Sigmoid colon (tissue), 7 donors: ENCODE measurements around the gene TMEM120B. TPM values are rescaled to one million over a fixed set of nuclear protein-coding genes. Genes with fewer than 3 reads are reported as not detected.
"Not testable (repeated sequence)": the region's sequence is repeated elsewhere in the genome, so short reads cannot be mapped to it uniquely, and the experiment has no call there.

Source experiments
- DNase-seq: peaks from one replicate; pipeline ENCODE4 v3.0.0-alpha.2; 2019
- H3K27ac ChIP-seq, 4 donors: fragments of 200-600 bp; sonication (generic); one replicate each; pipeline ENCODE4 v1.5.1; 2016 to 2019; ENCODE audit warnings: mild to moderate bottlenecking in 1 of 4
- H3K27me3 ChIP-seq, 3 donors: fragments of 200-600 bp; sonication (generic); one replicate each; pipeline ENCODE4 v1.5.1; 2019; ENCODE audit warnings: mild to moderate bottlenecking in 1 of 3
- H3K36me3 ChIP-seq, 4 donors: fragments of 200-600 bp; sonication (generic); one replicate each; pipeline ENCODE4 v1.5.1; 2016 to 2019
- H3K4me1 ChIP-seq, 4 donors: fragments of 200-600 bp; sonication (generic); one replicate each; pipeline ENCODE4 v1.5.1; 2017 to 2019
- H3K4me3 ChIP-seq, 4 donors: fragments of 200-600 bp; sonication (generic); one replicate each; pipeline ENCODE4 v1.5.1; 2017 to 2019; ENCODE audit warnings: mild to moderate bottlenecking in 2 of 4, moderate library complexity in 1 of 4
- H3K9me3 ChIP-seq, 4 donors: fragments of 200-600 bp in 3 of 4; sonication (generic) in 3 of 4; one replicate each; pipeline versions ENCODE4 v1.5.1 to v1.6.1; 2013 to 2019
- EP300 ChIP-seq, 4 donors: sonication (generic); formaldehyde crosslinking; IDR thresholded peaks; one replicate each; pipeline ENCODE4 v1.6.1; 2017; ENCODE audit warnings: antibody characterized with exemption in 4 of 4
- POLR2A ChIP-seq, 2 donors: fragments of 450-650 bp; IDR thresholded peaks; one replicate each; pipeline ENCODE4 v1.6.1; 2016; ENCODE audit warnings: antibody characterized with exemption in 2 of 2, mild to moderate bottlenecking in 2 of 2, moderate library complexity in 2 of 2
- POLR2AphosphoS5 ChIP-seq, 4 donors: sonication (generic); formaldehyde crosslinking; IDR thresholded peaks; one replicate each; pipeline ENCODE4 v1.6.1; 2017; ENCODE audit warnings: antibody characterized with exemption in 4 of 4
- WGBS, 2 donors: extraction: QIAGEN DNeasy Blood & Tissue Kit; methylation state at CpG; one replicate each; pipeline ENCODE4 v1.1.7; 2013; 5-methylcytosine and 5-hydroxymethylcytosine counted together
- intact Hi-C: fragments of 100-400 bp; cut with DNase I; formaldehyde crosslinking; loops from one replicate; pipeline ENCODE4 v1.15.1; 2023
- polyA plus RNA-seq, 3 donors: library from polyadenylated mRNA; stranded (reverse); fragments of 200-250 nt; gene quantifications; one replicate each; pipeline ENCODE4 v1.2.3, GENCODE V29; 2013
- total RNA-seq, 4 donors: library from RNA; depleted of rRNA; stranded (reverse); fragments of >200 nt; gene quantifications; one replicate each; pipeline ENCODE4 v1.1.0, GENCODE V29; 2016
- TF ChIP-seq, protein P1 (sequence below), 4 experiments: fragments of 450-650 bp in 3 of 4; fragments of 200-600 bp in 1 of 4; IDR thresholded peaks; one replicate each; pipeline ENCODE4 v1.5.1; 2016 to 2019; ENCODE audit warnings: antibody characterized with exemption in 4 of 4, mild to moderate bottlenecking in 3 of 4, moderate library complexity in 2 of 4
- donor health status: healthy with polysubstance abuse.
- donor health status: Bipolar disorder and iron deficiency.
- donor health status: healthy.

Gene TMEM120B
- total RNA-seq (1 to 10 TPM; 2.9 to 8.9 (median 4.2) TPM), polyA plus RNA-seq (1 to 10 TPM; 1.2 to 5.3 (median 1.8) TPM)

DNA sequence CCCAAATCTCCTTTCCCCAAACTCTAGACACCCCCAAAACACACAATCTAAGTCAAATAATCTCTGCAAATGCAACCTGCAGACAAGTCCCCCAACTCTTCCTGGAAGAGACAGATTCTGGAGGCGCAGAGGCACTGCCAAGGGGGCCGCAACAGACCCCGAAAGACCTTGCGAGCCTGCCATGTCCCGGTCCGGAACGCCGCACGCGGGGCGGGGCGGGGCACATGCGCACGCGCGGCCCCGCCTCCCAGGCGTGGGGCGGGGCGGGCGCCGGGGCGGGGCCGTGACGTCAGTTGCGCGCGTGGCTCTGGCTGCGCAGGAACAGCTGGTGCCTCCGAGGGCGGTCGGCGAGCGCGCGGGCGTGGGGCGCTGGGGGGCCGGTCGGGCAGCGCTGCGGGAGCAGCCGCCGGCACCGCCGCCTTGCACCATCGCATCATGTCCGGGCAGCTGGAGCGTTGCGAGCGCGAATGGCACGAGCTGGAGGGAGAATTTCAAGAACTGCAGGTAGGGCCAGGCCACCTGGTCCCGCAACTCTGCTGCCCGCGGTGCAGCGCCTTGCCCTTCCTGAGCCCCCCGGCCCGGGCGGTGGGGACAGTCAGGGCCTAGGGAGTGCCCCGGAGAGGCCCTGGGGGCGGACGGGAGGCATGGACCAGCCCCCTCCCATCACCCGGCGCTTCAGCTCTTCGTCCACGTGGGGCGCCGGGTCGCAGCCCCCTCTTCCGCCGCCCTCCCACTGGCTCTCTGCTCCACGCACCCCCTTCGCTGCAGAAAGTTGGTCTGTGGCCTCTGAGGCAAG is at the start of gene TMEM120B:
Gene TMEM120B (plus strand): TSS at position 292 of the 796 bp plus-strand sequence. CDS start 144 bp downstream, at position 436.
- DNase-seq: peak; percentile 93
- Histone ChIP-seq H3K9me3 (no peaks in the 10 kb centered on the region), H3K27ac (peak within 1 kb of the TSS; percentile 82 to 91 (median 89)), H3K36me3 (no peaks in the 10 kb centered on the region), H3K4me1 (peaks cover 0 to 25% (median 20%) of the 10 kb centered on the region in 4 donors), H3K4me3 (peak within 1 kb of the TSS; percentile 73 to 98 (median 78)), H3K27me3 (no peaks in the 10 kb centered on the region)
- WGBS, 2 donors: 0 to 1% methylated on average over 74 of the region's 74 CpGs
- intact Hi-C loops: loop anchor here (5.0 kb wide), 2 partner anchors 40 to 55 kb away; no protein-coding TSS in a partner anchor
- TF ChIP-seq POLR2A (IDR thresholded peaks at IDR 0.05): peak; percentile 81 to 89
- TF ChIP-seq POLR2AphosphoS5 (IDR thresholded peaks at IDR 0.05): peak; percentile 95 to 98 (median 96)
- TF ChIP-seq, protein P1, sequence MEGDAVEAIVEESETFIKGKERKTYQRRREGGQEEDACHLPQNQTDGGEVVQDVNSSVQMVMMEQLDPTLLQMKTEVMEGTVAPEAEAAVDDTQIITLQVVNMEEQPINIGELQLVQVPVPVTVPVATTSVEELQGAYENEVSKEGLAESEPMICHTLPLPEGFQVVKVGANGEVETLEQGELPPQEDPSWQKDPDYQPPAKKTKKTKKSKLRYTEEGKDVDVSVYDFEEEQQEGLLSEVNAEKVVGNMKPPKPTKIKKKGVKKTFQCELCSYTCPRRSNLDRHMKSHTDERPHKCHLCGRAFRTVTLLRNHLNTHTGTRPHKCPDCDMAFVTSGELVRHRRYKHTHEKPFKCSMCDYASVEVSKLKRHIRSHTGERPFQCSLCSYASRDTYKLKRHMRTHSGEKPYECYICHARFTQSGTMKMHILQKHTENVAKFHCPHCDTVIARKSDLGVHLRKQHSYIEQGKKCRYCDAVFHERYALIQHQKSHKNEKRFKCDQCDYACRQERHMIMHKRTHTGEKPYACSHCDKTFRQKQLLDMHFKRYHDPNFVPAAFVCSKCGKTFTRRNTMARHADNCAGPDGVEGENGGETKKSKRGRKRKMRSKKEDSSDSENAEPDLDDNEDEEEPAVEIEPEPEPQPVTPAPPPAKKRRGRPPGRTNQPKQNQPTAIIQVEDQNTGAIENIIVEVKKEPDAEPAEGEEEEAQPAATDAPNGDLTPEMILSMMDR (IDR thresholded peaks at IDR 0.05): no peak

DNA sequence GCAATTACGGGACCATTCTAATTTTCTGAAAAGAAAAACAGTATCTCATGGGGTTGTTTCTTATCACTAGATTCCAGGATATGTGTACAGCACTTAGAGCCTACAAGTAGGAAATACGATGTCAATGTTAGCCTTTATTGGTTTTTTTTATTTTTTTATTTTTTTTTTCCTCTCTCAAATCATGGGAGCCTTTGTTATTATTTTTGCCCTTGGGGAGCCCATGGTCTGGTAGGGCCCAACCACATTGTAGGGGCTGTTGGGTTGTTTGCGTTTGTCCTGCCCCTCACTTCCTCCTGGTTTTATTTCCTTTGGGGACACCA is 49.0 kb upstream of the TMEM120B start:
- intact Hi-C loops: no loop called here
- H3K27me3 ChIP-seq: no peaks in the 10 kb centered on the region
- no peaks in the 10 kb centered on the region for H3K9me3 ChIP-seq
- H3K4me1 ChIP-seq: no peaks in the 10 kb centered on the region
- H3K36me3 ChIP-seq: no peaks in the 10 kb centered on the region
- 55 to 81% methylated on average over 3 of the region's 3 CpGs for WGBS, 2 donors
- DNase-seq: no peak
- no peak overlapping the region for H3K27ac ChIP-seq
- TF ChIP-seq, protein P1 (IDR thresholded peaks at IDR 0.05): no peak
- TF ChIP-seq POLR2AphosphoS5 (IDR thresholded peaks at IDR 0.05) (no peak), POLR2A (IDR thresholded peaks at IDR 0.05) (no peak)
- no peak overlapping the region for H3K4me3 ChIP-seq

DNA sequence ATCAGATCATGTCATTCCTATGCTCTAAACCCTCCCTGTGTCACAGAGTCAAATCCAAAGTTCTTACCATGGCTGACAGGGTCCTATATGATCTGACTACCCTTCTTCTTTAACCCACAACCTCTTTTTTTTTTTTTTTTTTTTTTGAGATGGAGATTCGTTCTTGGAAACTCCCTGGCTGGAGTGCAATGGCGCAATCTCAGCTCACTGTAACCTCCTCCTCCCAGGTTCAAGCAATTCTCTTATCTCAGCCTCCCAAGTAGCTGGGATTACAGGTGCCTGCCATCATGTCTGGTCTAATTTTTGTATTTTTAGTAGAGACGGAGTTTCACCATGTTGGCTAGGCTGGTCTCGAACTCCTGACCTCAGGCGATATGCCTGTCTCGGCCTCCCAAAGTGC is 45.7 kb upstream of the TMEM120B start:
- H3K27ac ChIP-seq, intact Hi-C loops, DNase-seq, H3K4me3 ChIP-seq, H3K9me3 ChIP-seq, H3K27me3 ChIP-seq, H3K4me1 ChIP-seq, H3K36me3 ChIP-seq: not testable (repeated sequence)
- 82% methylated on average over 6 of the region's 6 CpGs for WGBS, 2 donors

DNA sequence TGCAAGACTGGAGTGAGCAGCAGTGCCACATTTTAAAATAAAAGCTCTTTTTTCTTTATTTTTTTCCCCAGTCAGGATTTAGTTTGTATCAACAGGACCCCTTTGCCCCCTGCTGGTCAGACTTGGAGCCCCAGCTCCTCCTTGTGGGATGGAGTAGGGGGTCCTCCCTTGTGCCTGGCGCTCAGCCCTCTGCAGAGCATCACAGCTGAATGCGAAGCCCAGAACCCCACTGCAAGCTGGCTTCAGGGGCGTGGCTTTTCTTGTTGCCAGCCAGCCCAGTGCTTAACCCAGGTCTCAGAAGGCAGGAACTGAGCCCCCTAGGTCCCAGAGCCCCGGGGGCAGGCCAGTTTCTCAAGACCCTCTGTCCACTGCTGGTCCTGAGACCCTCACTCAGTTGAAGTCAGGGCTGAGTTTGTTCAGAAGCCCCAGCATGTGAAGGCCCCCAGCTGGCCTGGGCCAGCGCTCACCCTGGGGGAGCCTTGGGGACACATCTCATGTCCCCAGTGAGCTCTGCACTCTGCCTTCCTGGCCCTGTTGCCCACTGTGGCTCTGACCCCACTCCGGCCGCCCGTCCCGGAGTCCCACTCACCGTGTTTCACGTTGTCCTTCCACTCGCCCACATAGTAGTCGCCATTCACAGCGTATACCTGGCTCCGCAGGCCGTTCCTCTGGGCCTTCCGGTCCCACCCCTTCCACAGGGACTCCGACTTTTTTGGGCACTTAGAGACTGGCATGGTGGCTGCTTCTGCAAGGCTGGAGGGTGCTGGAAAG is 43.6 kb upstream of the TMEM120B start:
- Histone ChIP-seq H3K4me1 (peaks cover 0 to 19% (median 16%) of the 10 kb centered on the region in 4 donors), H3K9me3 (no peaks in the 10 kb centered on the region), H3K4me3 (no peak overlapping the region), H3K36me3 (no peaks in the 10 kb centered on the region), H3K27ac (no peak overlapping the region), H3K27me3 (no peaks in the 10 kb centered on the region)
- intact Hi-C loops: no loop called here
- DNase-seq: no peak
- 81 to 85% methylated on average over 18 of the region's 18 CpGs for WGBS, 2 donors
- TF ChIP-seq POLR2AphosphoS5 (IDR thresholded peaks at IDR 0.05) (no peak), EP300 (IDR thresholded peaks at IDR 0.05) (no peak), POLR2A (IDR thresholded peaks at IDR 0.05) (no peak)
- TF ChIP-seq, protein P1 (IDR thresholded peaks at IDR 0.05): peak in 3 of 4 experiments; percentile 15 to 48 (median 41)

DNA sequence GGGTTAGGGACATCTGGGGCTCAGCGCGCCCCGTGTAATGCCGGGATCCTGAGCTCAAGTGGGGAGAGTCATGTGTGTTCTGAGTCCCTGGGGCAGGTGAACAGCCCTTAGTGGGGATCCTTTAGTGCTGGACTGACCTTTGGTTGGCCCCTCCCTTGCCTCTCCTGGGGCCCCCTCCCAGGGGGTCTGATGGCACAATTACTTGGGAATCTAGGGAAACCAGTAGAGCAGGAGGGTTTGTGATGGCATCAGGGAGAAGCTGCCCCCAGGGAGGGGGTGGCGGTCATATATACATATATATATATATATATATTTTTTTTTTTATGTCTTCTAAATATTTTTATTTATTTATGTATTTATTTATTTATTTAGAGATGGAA is 43.0 kb upstream of the TMEM120B start, which contains the start of gene MORN3:
Gene MORN3 (minus strand): TSS at position 134 of the 380 bp plus-strand sequence. CDS start 171 bp downstream, outside the sequence.
- Histone ChIP-seq H3K27ac (no peak within 1 kb of the TSS), H3K36me3 (no peaks in the 10 kb centered on the region), H3K9me3 (no peaks in the 10 kb centered on the region), H3K4me1 (peaks cover 0 to 19% (median 16%) of the 10 kb centered on the region in 4 donors), H3K27me3 (no peaks in the 10 kb centered on the region), H3K4me3 (no peak within 1 kb of the TSS)
- no peak for TF ChIP-seq POLR2A (IDR thresholded peaks at IDR 0.05)
- no peak for TF ChIP-seq POLR2AphosphoS5 (IDR thresholded peaks at IDR 0.05)
- no peak for TF ChIP-seq EP300 (IDR thresholded peaks at IDR 0.05)
- TF ChIP-seq, protein P1 (IDR thresholded peaks at IDR 0.05): no peak
- WGBS, 2 donors: 93 to 97% methylated on average over 5 of the region's 5 CpGs
- DNase-seq: no peak
- intact Hi-C loops: no loop called here
